Stimulated activated CD4-positive, alpha-beta T cell treated with anti-CD3 and anti-CD28 coated beads, Interleukin-1b, Interleukin-23, amount 100 ng/mL, for 48 hours (primary cell): ENCODE data around the gene SAP30.

ENCODE experiments used
- DNase-seq: peaks from one replicate; pipeline ENCODE4 v3.0.0-alpha.2; 2020

The SAP30 gene, protein sequence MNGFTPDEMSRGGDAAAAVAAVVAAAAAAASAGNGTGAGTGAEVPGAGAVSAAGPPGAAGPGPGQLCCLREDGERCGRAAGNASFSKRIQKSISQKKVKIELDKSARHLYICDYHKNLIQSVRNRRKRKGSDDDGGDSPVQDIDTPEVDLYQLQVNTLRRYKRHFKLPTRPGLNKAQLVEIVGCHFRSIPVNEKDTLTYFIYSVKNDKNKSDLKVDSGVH

DNA sequence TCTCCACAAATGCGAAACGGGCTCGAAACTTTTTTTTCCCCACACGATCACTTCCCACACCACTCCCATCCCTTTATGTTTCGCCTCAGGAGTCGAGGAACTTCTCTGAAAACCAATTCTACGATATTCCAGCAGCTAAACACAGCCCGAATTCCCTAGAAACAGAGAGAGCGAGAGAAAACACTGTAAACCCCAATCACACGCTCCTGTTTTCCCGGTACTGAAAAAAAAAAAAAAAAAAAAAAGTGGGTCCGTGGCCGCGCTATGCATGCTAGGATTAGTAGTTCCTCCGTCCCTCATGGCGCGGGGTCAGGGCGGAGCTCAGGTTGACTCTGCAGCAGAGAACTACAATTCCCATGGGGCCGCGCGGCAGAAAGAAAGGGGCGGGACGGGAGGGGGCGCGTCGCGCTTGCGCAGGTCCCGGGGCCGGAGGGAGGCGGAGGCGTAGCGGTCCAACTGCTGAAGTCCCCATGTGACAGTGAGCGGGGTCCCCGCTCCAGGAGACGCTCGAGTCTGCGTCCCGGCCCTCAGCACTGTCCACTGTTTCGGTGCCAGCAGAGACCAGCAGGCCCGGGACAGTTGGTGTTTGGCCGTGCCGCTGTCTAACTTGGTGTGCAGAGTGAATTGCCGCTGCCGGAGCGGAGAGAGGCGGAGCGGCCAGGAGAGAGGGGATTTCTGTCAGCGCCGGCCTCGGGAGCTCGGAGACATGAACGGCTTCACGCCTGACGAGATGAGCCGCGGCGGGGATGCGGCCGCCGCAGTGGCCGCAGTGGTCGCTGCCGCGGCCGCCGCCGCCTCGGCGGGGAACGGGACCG lies at the start of gene SAP30:
Gene SAP30 (plus strand): TSS at position 478 of the 815 bp plus-strand sequence. CDS start 229 bp downstream, at position 707.
- DNase-seq, result peak; percentile 96

DNA sequence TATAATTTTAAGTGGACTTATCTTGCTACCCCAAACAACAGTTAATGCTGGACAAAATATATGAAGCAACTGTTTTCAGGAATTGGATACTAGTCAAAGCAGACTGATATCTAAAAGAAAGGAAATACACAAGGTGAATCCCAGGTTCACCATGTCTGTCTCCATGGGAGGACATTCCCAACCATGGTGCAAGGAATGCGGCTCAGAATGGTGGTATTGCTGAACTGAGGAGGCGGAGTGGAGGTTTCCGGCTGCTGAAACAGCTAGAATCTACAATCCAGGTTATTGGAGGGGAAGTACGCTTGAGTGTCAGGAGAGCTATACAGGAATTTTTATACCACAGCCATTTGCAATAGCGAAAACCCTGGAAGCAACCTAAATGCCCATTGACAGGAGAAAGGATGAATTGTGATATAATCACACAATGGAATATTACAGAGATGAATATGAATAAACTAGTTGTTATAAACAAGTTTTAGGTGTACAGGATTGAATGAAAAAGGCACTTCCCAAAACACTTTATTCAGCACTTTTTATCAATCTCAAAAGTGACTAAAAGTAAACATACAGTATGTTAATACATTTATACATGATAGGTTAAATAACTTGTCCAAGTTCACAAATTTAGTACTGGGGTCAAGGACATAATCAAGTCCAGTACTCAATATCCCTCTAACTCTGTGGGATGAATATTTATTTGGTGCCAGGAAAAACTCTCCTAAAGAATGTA lies 45.6 kb upstream of the SAP30 start:
- DNase-seq, result no peak

DNA sequence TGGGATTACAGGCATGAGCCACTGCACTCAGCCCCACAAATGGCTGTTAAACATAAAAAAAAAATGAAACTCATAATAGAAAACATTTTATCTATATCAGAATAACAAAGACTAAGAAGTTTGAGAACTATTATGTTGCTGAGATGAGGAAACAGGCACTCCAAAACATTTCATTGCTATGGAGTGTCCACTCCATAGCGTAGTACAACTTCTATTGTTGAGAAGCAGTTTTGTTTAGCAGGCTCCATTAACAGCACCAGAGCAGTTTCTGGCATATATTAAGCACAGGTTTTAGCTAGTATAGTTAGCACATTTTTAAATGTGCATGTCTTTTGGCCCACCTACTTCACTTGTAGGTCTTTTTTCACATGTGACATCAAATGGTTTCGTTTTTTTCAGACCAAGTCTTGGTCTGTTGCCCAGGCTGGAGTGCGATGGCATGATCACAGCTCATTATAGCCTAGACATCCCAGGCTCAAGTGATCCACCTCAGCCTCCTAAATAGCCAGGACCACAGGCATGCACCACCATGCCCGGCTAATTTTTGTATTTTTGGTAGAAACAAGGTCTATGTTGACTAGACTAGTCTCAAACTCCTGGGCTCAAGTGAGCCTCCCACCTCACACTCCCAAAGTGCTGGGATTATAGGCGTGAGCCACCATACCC lies 42.4 kb upstream of the SAP30 start:
- DNase-seq, result no peak

DNA sequence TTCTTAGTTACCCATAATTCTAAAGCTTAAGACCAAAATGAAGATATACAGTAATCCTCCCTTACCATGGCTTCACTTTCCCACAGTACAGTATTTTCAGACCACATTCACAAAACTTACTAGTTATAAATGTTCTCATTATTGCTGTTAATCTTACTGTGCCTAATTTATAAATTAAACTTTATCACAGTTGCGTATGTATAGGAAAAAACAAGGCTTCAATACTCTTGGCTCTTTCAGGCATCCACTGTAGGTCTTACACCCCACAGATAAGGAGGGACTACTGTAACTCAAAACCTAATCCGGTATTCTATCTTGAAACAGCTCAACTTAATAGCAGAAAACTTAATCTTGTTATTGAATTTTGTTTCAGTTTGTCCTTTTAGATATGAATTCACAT lies 40.2 kb upstream of the SAP30 start:
- DNase-seq, result no peak

DNA sequence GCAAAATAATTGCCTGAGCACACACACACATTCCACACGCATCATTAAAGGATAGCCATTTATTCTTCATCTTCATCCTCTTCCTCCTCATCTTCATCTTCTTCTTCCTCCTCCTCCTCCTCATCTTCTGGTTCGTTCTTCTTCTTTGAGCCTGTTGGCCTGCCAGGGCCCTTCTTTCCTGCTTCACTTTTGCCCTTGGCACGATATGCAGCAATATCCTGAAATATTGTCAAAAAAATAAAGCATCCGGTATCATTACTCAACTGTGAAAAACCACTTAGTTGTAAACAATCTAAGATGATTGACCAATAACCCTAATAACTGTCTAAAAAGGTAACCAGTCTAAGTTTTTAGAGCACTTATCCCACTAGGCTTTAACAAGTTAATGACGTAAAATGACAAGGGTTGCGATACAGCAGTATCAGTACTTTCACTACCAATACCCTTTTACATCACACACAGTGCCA lies 38.7 kb upstream of the SAP30 start:
- DNase-seq, result no peak

DNA sequence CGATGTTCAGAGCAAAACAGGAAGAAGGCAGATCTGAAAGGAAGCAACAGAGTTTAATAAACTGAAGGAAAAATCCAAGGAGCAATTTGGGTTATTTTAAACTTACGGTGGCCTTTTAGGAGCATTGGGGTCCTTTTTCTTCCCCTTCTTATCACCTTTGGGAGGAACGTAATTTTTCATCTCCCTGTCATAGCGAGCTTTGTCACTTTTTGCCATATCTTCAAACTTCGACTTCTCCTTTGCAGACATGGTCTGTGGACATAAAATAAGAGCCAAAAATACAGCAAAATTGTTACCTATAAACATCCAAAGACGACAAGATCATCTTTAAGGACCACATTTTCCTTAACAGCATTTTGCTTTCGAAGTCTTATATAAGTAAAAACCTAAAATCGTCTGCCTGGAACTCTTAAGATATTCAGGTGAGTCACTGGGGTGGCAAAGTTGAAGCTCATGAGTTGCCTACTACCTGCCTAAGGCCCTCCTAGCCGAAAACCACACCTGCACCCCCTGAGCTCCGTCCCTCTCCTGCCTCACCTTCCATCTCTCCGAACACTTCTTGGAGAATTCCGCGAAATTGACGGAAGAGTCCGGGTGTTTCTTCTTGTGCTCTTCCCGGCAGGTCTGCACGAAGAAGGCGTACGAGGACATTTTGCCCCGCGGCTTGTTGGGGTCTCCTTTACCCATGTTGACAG lies 37.6 kb upstream of the SAP30 start:
- DNase-seq, result peak; percentile 15

DNA sequence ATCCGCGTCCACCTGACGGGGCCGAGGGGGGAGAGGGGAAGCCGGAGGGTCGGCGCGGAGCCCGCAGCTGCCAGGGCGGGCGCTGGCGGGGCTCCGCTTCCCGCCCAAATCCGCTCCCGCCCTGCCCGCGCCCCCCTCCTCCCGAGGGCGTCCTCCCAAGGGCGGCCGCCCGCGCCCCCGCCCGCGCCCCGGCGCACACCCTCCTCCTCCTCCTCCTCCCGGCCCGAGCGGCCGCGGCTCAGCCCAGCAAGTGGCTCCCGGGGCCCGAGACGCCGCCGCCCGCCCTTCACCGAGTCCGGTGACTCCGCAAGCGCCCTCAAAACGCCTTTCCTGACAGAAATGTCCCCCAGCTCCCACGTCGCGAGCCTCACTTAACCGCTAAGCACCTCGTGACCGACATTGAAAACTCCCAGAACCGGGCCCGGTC lies 37.1 kb upstream of the SAP30 start:
- DNase-seq, result peak; percentile 37

DNA sequence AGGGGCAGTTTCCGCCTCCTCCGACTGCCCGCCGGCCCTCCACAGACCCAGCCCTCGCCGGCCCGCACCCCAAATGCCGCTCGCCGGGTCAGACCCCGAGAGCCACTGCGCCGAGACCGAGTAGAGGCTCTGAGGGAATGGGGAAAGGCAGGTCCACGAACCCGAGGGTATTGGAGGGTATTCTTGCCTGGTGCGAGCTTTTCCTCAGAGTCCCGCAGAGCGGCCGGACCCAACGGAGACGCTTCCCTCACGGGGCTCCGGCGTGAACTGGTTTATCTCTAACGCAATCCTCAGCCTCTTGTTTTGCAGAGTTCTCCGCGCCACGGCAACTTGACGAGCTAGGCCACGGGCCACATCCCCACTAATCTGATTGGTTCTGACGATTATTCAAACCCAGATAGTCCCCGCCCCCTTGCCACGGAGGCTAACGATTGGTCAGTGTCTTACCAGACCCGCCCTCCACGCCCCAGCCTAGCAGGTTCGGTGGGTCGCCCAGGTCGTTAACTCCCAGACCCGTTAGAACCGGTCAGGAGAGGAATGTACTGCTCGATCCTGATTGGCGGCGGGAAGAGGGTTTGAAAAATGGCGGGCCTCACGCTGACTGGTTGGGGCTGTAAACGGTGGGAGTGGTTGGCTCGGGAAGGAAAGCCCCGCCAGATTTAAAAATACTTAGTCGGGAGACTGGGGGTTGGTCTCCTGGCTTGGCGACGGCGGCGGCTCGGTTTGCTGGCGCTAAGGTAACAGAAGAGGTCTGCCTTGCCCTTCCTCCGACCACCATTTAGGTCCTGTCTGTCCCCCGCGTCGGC lies 36.5 kb upstream of the SAP30 start, which contains the start of gene HMGB2:
Gene HMGB2 (minus strand): TSS at position 274 of the 806 bp plus-strand sequence. CDS start 709 bp downstream, outside the sequence.
- DNase-seq, result peak; percentile 100

DNA sequence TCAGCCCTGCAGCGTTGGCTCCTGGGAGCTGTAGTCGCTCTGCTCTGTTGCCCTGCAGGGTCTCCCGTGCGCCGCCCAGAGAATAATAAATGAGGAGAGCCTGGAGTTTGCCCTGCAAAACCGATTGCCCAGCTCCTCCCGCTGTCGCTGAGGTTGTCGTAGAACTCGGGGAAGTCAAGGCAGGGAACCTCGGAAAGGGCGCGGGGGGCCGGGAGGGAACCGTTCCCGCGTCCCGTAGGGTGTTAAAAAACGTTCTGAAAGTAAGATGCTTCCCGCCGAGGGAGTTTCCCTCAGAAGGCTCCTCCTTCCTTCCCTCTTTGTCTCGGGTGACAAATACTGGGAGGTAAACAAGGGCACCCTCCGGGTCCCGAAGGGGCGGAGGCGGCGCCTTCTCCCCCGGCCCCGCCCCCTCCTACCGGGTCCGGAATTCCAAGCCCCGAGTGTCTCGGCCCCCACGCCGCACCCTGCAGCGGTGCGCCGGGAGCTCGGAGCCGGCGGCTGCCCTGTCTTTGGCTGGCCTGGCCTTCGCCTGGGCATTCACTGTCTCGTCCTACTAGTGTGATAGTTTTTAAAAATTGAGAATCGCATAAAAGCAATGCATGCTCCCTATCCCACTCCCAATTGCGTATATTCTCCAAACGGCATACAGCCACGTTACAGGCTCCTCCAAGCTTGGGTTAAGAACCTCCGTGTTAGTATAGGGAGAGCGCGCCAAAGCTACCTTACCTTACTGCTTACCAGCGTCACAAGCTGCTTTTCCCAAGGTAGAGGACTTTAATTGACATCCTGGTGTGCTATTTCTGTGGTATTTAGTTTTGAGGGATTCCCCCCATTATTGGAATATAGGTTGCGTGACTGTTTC lies 35.6 kb upstream of the SAP30 start:
- DNase-seq, result peak; percentile 53

DNA sequence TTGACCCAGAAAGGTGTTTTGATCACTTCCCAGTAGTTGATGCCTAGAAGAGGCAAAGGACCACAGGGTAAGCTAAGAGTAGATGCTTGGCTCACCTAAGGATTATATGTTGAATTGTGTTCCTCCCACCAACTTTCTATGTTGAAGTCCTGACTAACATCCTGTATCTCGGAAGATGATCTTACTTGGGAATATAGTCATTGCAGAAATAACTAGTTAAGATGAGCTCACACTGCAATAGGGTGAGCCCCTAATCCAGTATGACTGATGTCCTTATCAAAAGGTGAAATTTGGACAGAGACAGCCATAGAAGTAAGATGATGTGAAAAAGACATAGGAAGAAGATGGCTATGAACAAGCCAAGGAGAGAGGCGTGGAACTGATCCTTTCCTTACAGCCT lies 33.3 kb upstream of the SAP30 start:
- no peak for DNase-seq

DNA sequence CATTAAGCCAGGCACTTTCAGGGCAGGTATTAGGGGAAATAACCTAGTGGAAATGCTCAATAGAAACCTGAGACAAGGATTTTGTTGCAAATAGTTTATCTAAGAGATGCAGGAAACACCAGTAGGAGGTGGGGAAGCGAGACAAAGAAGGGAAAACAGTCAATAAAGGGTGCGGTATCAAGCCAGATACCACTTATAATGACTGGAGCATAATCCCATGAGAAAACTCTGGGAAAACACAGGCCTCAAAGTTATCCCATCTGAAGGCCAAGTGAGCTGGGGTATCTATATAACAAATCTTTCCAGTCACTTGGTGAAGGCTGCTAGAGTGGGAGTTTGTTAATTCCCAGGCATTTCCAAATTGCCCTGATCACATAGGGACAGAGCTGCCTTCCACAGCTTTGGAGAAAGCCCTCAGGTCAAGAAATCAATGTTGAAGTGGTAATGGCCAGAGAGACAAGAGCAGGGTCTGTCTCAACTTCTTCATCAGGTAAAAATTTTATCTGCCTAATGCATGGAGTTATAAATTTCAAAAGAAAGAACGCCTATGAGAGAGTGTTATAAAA lies 26.8 kb upstream of the SAP30 start:
- no peak for DNase-seq

DNA sequence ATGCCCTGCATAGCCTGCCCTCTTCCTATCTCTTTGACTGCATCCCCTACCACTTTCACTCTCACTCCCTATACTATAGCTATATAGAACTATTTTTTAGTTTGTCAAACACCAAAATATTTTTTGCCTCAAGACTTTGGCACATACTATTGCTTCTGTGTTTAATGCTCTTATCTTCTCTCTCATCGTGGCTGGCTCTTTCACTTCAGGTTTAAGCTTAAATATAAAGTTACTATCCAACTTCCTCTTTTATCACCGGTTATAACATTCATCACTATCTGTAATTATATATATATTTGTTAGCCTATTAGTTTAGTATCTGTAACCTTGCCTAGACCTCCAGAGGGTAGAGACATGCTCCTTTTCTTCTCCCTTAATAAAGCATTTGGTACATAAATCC lies 25.1 kb upstream of the SAP30 start:
- no peak for DNase-seq

DNA sequence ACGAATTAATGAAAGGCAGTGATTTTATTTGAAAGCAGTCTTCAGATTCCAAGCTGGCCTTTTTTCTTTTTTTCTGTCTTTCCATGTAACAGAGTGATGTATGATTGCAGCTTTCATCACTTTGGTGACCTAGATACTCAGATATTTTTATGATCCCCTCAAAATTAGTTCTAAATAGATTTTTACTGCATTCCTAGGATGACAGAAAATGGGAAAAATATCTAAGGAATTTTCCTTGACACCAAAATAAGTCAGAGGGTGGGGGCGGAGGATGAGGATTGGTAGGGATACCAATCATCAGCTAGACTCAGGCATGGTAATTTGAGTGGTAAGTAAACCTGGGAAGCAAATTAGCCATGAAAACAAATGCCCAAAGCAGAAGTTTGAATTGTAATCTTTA lies 24.7 kb upstream of the SAP30 start:
- no peak for DNase-seq

DNA sequence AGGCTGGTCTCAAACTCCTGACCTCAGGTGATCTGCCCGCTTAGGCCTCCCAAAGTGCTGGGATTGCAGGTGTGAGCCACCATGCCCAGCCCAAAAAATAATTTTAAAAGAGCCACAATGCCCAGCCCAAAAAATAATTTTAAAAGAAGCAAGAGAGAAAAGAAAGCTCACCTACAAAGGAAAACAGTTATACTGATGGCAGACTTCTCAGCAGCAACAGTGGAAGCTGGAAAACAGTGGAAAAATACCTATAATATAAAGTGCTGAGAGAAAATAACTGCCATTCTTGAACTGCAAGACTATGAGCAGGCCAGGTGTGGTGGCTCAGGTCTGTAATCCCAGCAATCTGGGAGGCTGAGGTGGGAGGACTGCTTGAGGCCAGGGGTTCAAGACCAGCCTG lies 23.3 kb upstream of the SAP30 start:
- DNase-seq, result no peak

DNA sequence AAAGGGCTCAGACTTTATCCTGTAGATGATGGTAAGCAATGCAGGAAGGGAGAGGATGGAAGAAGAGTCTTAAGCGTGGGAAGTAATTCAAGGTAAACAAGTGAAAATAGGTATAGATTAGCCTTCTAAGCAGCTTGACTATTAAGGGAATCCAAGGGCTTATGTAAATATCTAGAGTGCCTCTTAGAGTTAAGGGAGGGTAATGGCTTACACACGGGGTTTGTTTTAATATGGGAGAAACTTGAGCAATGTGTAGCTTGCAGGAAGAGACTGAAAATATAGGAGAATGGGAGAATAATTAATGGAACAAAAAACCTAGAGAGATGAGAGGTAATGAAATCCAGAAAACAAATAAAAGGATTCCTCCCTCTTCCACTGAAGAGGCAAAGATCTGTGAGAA lies 12.8 kb upstream of the SAP30 start:
- no peak for DNase-seq

DNA sequence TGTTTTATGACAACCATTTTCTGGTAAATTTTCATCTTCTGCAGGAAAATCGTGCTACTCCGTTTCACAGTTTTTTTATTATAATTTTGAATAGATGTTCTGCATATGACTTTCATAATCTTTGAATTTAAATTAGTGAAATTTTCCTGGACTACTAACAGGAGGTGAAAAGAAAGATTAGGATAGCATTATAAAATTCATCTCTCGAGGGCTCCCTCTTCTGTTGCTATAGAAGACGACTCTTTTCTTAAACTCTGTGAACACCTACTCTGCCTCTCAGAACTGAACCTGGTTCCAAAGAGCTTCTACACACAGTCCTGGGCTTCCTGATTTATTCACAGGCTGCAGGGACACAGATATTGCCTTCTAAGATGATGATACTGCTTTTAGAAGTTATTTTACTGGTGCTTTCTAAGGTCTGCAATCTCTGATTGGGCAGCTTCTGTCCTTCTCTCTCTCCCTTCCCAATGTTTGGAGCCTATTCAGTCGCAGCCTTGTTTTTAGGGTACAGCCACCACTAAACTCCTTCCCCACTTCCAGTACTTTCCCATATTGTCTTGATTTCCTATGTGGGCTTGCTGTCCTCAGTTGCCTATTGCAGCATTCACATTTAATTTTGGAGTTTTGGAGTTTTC lies 10.1 kb upstream of the SAP30 start:
- DNase-seq, result no peak

DNA sequence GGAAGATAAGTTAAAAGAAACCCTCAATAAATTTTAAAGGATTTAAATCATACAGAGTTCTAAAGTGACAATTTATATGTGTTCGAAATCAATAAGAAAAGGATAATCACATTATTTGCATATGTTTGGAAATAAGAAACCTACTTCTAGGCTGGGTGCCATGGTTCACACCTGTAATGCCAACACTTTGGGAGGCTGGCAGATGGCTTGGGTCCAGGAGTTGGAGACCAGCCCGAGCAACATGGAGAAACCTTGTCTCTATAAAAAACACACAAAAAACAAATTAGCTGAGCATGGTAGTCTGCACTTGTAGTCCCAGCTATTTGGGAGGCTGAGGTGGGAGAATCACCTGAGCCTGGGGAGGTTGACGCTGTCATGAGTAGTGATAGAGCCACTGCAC lies 8.1 kb upstream of the SAP30 start:
- no peak for DNase-seq

DNA sequence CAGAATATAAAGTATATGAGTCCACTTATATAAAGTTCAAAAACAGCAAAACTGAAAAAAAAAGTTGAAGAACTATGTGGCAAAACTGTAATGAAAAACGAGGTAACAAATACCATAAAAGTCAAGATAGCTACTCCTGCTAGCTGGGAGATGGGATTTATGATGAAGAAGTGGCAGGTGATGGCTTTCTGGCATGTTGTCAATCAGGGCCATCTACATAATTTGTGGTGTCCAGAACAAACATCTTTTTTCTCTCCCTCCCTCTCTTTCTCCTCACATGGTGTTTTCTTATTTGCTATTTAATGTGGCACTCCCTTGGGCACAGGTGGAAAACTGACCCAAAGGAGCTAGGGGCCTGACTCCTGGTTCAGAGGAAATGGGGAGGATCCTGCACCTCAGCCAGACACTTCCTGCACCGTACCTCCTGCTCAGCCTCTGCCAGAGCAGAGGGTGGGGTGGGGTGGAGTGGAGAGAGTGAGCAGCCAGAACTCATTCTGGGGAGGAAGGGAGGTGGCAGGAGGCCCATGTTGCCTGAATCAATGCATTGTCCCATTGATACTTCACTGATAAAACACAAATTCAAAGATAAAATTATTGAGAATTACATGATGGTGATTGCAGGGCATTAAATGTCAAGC lies 5.3 kb upstream of the SAP30 start:
- no peak for DNase-seq

DNA sequence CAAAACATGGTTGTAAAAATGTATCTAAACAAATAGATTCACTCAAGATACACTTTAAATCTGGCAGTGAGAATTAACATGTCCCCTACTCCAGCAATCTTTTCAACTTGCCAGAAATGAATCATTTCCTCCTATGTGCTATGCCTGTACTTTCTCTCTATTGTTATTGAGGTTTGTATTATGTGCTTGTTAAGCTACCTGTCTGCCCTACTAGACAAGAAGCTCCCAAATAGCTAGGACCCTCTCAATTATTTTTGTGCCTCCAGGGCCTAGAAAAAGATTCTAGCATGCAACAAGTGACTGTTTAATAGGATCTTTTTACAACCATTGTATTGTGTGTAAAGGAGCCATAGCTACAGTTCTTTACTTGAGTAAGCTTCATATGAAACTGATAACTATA lies 3.5 kb upstream of the SAP30 start:
- DNase-seq, result no peak
